CD4-positive, alpha-beta T cell treated with Interleukin-1 beta for 1 hour (primary cell): Measurements from ENCODE around the gene ABLIM2.
"Not testable (repeated sequence)": the region's sequence is repeated elsewhere in the genome, so short reads cannot be mapped to it uniquely, and the experiment has no call there.

Experiments used
- DNase-seq, 2 donors: peaks; one replicate each; pipeline ENCODE4 v3.0.0-alpha.2; 2020 to 2022

ABLIM2 gene

GRCh38 chr4:7950301-7951092 lies 208.1 kb downstream of the ABLIM2 start:
- DNase-seq = no peak

GRCh38 chr4:7949759-7950158 lies 208.9 kb downstream of the ABLIM2 start:
- no peak for DNase-seq

- no peak for DNase-seq
These were observed 210.7 kb downstream of the ABLIM2 start for GRCh38 chr4:7947927-7948326.

GRCh38 chr4:7945709-7946380 lies 212.8 kb downstream of the ABLIM2 start:
- DNase-seq = no peak

- DNase-seq = no peak
These were observed 213.9 kb downstream of the ABLIM2 start for GRCh38 chr4:7944599-7945220.

GRCh38 chr4:7943688-7944087 lies 214.9 kb downstream of the ABLIM2 start:
- DNase-seq = not testable (repeated sequence)

- no peak for DNase-seq
These were observed 215.4 kb downstream of the ABLIM2 start for GRCh38 chr4:7943211-7943610.

- DNase-seq = no peak
These were observed 216.6 kb downstream of the ABLIM2 start for GRCh38 chr4:7941965-7942496.

GRCh38 chr4:7941111-7941964 lies 217.3 kb downstream of the ABLIM2 start:
- DNase-seq = no peak

- peak; percentile 89 to 92 for DNase-seq
These were observed 219.1 kb downstream of the ABLIM2 start, which contains the start of gene AFAP1 for GRCh38 chr4:7939377-7940108. TSS of gene AFAP1 (minus strand) at chr4:7939861. CDS start at chr4:7872078, 67,783 bp downstream.

GRCh38 chr4:7938609-7939376 lies 219.8 kb downstream of the ABLIM2 start:
- DNase-seq = peak in 1 of 2 donors; percentile 41

GRCh38 chr4:7938266-7938608 lies 220.4 kb downstream of the ABLIM2 start:
- no peak for DNase-seq

GRCh38 chr4:7937006-7937405 lies 221.6 kb downstream of the ABLIM2 start:
- no peak for DNase-seq

- no peak for DNase-seq
These were observed 224.7 kb downstream of the ABLIM2 start for GRCh38 chr4:7933651-7934510.

GRCh38 chr4:7932287-7932686 lies 226.3 kb downstream of the ABLIM2 start:
- DNase-seq = no peak

- no peak for DNase-seq
These were observed 229.3 kb downstream of the ABLIM2 start for GRCh38 chr4:7929118-7929951.

GRCh38 chr4:7928711-7929110 lies 229.9 kb downstream of the ABLIM2 start:
- DNase-seq = no peak

- DNase-seq = no peak
These were observed 231.8 kb downstream of the ABLIM2 start for GRCh38 chr4:7926822-7927221.

GRCh38 chr4:7924570-7924969 lies 234.0 kb downstream of the ABLIM2 start:
- no peak for DNase-seq
